Measurements from ENCODE around the gene KIF1B.
"Not testable (repeated sequence)": the region's sequence is repeated elsewhere in the genome, so short reads cannot be mapped to it uniquely, and the experiment has no call there.

KIF1B gene

DNA sequence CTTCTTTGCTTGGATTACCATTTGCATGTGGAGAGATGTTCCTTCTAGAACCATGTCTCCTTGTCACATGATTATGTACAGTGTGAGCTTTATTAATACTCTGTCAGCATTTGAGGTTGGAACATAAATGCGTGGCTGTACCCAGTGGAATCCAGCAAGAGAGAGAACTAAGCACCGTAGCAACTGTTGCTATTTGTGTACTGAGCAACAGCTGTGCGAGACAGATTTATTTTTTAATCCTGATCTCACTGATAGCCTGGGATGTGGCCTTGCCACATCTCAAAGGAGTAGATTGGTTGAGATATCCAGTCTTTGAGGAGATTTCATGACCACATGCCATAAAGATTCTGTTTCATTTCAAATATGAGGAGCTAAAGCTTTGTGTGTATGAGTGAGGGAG, 43.4 kb downstream of the KIF1B start:
- Histone ChIP-seq H3K4me2 (ENCODE audit: low read depth, low read length, poor library complexity, severe bottlenecking) (no peak overlapping the region), H4K20me1 (ENCODE audit: low read depth, low read length) (no peaks in the 10 kb centered on the region), H3K4me3 (ENCODE audit: insufficient read depth, low read length, poor library complexity, severe bottlenecking) (no peak overlapping the region), H3K9ac (ENCODE audit: low read length) (no peak overlapping the region), H3K27me3 (ENCODE audit: low read length) (no peaks in the 10 kb centered on the region), H3K79me2 (ENCODE audit: insufficient read depth, low read length) (no peaks in the 10 kb centered on the region), H3K36me3 (ENCODE audit: low read length) (no peaks in the 10 kb centered on the region), H3K27ac (ENCODE audit: low read depth, low read length) (no peak overlapping the region), H2AFZ (ENCODE audit: low read depth, low read length, severe bottlenecking) (no peak overlapping the region), H3K9me3 (ENCODE audit: insufficient read depth, low read length) (no peaks in the 10 kb centered on the region), H3F3A (ENCODE audit: insufficient read depth) (no peaks in the 10 kb centered on the region), H3K9me2 (replicated peaks; ENCODE audit: insufficient read depth, low read length) (no peaks in the 10 kb centered on the region)
- TF ChIP-seq EZH2phosphoT487 (conservative IDR thresholded peaks at IDR 0.05; ENCODE audit: low read length): no peak
- no peak for TF ChIP-seq CTCF (IDR thresholded peaks at IDR 0.05; ENCODE audit: insufficient read depth, low read length, poor library complexity, severe bottlenecking)

GRCh38 chr1:10257851-10258250, 47.5 kb downstream of the KIF1B start:
- Histone ChIP-seq H3K9me2 (replicated peaks; ENCODE audit: insufficient read depth, low read length) (no peaks in the 10 kb centered on the region), H3F3A (ENCODE audit: insufficient read depth) (no peaks in the 10 kb centered on the region), H3K27me3 (ENCODE audit: low read length) (no peaks in the 10 kb centered on the region), H3K79me2 (ENCODE audit: insufficient read depth, low read length) (no peaks in the 10 kb centered on the region), H3K36me3 (ENCODE audit: low read length) (no peaks in the 10 kb centered on the region), H3K4me2 (ENCODE audit: low read depth, low read length, poor library complexity, severe bottlenecking) (no peak overlapping the region), H4K20me1 (ENCODE audit: low read depth, low read length) (no peaks in the 10 kb centered on the region), H3K27ac (ENCODE audit: low read depth, low read length) (no peak overlapping the region), H2AFZ (ENCODE audit: low read depth, low read length, severe bottlenecking) (no peak overlapping the region), H3K9me3 (ENCODE audit: insufficient read depth, low read length) (no peaks in the 10 kb centered on the region), H3K9ac (ENCODE audit: low read length) (no peak overlapping the region), H3K4me3 (ENCODE audit: insufficient read depth, low read length, poor library complexity, severe bottlenecking) (no peak overlapping the region)
- no peak for TF ChIP-seq CTCF (IDR thresholded peaks at IDR 0.05; ENCODE audit: insufficient read depth, low read length, poor library complexity, severe bottlenecking)
- no peak for TF ChIP-seq EZH2phosphoT487 (conservative IDR thresholded peaks at IDR 0.05; ENCODE audit: low read length)

GRCh38 chr1:10259547-10259946, 49.2 kb downstream of the KIF1B start:
- not testable (repeated sequence) for H3K4me3 ChIP-seq (ENCODE audit: insufficient read depth, low read length, poor library complexity, severe bottlenecking); H3K9me2 ChIP-seq (replicated peaks; ENCODE audit: insufficient read depth, low read length); H3K27me3 ChIP-seq (ENCODE audit: low read length); H3K27ac ChIP-seq (ENCODE audit: low read depth, low read length); H4K20me1 ChIP-seq (ENCODE audit: low read depth, low read length); H3K9ac ChIP-seq (ENCODE audit: low read length); H3K9me3 ChIP-seq (ENCODE audit: insufficient read depth, low read length); H3K4me2 ChIP-seq (ENCODE audit: low read depth, low read length, poor library complexity, severe bottlenecking); H3K79me2 ChIP-seq (ENCODE audit: insufficient read depth, low read length); H3F3A ChIP-seq (ENCODE audit: insufficient read depth); H3K36me3 ChIP-seq (ENCODE audit: low read length); H2AFZ ChIP-seq (ENCODE audit: low read depth, low read length, severe bottlenecking)

DNA sequence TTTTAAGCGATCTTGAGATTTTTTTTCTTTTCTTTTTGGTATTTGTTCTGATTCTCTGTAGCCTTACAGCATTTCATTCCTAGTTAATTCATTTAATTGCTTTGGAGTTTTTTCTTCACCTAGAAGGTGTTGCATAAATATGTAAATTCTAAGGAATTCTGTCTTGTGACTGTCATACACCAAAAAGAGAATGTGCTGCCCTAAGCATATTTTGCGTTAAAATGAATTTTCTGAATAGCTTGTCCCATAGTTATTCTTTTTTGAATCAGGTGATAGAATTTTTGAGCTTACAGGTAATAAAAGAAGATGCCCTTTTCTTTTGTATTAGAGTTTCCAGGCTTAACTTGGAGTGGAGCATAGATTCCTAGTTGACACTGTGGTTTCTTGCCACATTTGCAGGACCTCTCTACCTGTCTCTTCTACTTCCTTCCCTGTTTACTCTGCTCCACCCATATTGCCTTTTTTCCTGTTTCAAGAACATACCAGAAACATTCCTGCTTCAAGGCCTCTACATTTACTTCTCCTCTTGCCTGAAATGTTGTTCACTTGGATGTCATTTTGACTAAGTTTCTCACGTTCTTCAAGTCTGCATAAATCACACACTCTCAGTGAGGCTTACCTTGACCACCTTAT, 53.2 kb downstream of the KIF1B start:
- no peaks in the 10 kb centered on the region for H3K79me2 ChIP-seq (ENCODE audit: insufficient read depth, low read length)
- no peak overlapping the region for H3K9ac ChIP-seq (ENCODE audit: low read length)
- no peak overlapping the region for H3K27ac ChIP-seq (ENCODE audit: low read depth, low read length)
- no peaks in the 10 kb centered on the region for H3K9me2 ChIP-seq (replicated peaks; ENCODE audit: insufficient read depth, low read length)
- TF ChIP-seq CTCF (IDR thresholded peaks at IDR 0.05; ENCODE audit: insufficient read depth, low read length, poor library complexity, severe bottlenecking) (no peak), EZH2phosphoT487 (conservative IDR thresholded peaks at IDR 0.05; ENCODE audit: low read length) (no peak)
- no peak overlapping the region for H3K4me2 ChIP-seq (ENCODE audit: low read depth, low read length, poor library complexity, severe bottlenecking)
- H4K20me1 ChIP-seq (ENCODE audit: low read depth, low read length): no peaks in the 10 kb centered on the region
- H3F3A ChIP-seq (ENCODE audit: insufficient read depth): no peaks in the 10 kb centered on the region
- no peaks in the 10 kb centered on the region for H3K36me3 ChIP-seq (ENCODE audit: low read length)
- no peaks in the 10 kb centered on the region for H3K27me3 ChIP-seq (ENCODE audit: low read length)
- no peak overlapping the region for H2AFZ ChIP-seq (ENCODE audit: low read depth, low read length, severe bottlenecking)
- H3K9me3 ChIP-seq (ENCODE audit: insufficient read depth, low read length): no peaks in the 10 kb centered on the region
- H3K4me3 ChIP-seq (ENCODE audit: insufficient read depth, low read length, poor library complexity, severe bottlenecking): no peak overlapping the region
